ENCODE data around the gene CCDC69. TPM values are rescaled to one million over a fixed set of nuclear protein-coding genes. Genes with fewer than 3 reads are reported as not detected.

Gene CCDC69
- total RNA-seq, 4 donors from 2014 or later = 13.5 to 51.6 (median 18.3) TPM

GRCh38 chr5:151183456-151184245, 40.2 kb downstream of the CCDC69 start:
- Histone ChIP-seq H3K4me1 (no peaks in the 10 kb centered on the region), H3K27me3 (no peaks in the 10 kb centered on the region), H3K9me3 (no peaks in the 10 kb centered on the region), H3K4me3 (replicated peaks in 1 of 3) (no peak overlapping the region), H3K27ac (no peak overlapping the region), H3K36me3 (no peaks in the 10 kb centered on the region)
- WGBS, 2 donors = 88 to 93% methylated on average over 7 of the region's 7 CpGs
- intact Hi-C loops (cut with DNase I) = no loop called here
- TF ChIP-seq POLR2A (IDR thresholded peaks at IDR 0.05) = no peak
- TF ChIP-seq CTCF (IDR thresholded peaks at IDR 0.05) = no peak
- no peak for DNase-seq

GRCh38 chr5:151182976-151183375, 40.9 kb downstream of the CCDC69 start:
- intact Hi-C loops (cut with DNase I) = no loop called here
- H3K36me3 ChIP-seq = no peaks in the 10 kb centered on the region
- H3K4me1 ChIP-seq = no peaks in the 10 kb centered on the region
- no peak for DNase-seq
- no peak overlapping the region for H3K4me3 ChIP-seq (replicated peaks in 1 of 3)
- H3K9me3 ChIP-seq = no peaks in the 10 kb centered on the region
- WGBS, 2 donors = 63 to 90% methylated on average over 5 to 8 of the region's 8 CpGs
- TF ChIP-seq CTCF (IDR thresholded peaks at IDR 0.05) (no peak), POLR2A (IDR thresholded peaks at IDR 0.05) (no peak)
- no peak overlapping the region for H3K27ac ChIP-seq
- no peaks in the 10 kb centered on the region for H3K27me3 ChIP-seq

GRCh38 chr5:151182524-151182900, 41.4 kb downstream of the CCDC69 start:
- WGBS, 2 donors = 87 to 93% methylated on average over 3 of the region's 4 CpGs
- Histone ChIP-seq H3K4me1 (no peaks in the 10 kb centered on the region), H3K4me3 (replicated peaks in 1 of 3) (no peak overlapping the region), H3K9me3 (no peaks in the 10 kb centered on the region), H3K27ac (no peak overlapping the region), H3K27me3 (no peaks in the 10 kb centered on the region), H3K36me3 (no peaks in the 10 kb centered on the region)
- no peak for DNase-seq
- intact Hi-C loops (cut with DNase I) = no loop called here
- no peak for TF ChIP-seq POLR2A (IDR thresholded peaks at IDR 0.05)
- TF ChIP-seq CTCF (IDR thresholded peaks at IDR 0.05) = no peak

GRCh38 chr5:151181818-151182523, 41.9 kb downstream of the CCDC69 start:
- H3K4me3 ChIP-seq (replicated peaks in 1 of 3) = no peak overlapping the region
- WGBS, 2 donors = 86% methylated on average over 4 of the region's 4 CpGs
- no peaks in the 10 kb centered on the region for H3K4me1 ChIP-seq
- intact Hi-C loops (cut with DNase I) = no loop called here
- no peaks in the 10 kb centered on the region for H3K9me3 ChIP-seq
- TF ChIP-seq POLR2A (IDR thresholded peaks at IDR 0.05) (no peak), CTCF (IDR thresholded peaks at IDR 0.05) (no peak)
- H3K27ac ChIP-seq = no peak overlapping the region
- H3K27me3 ChIP-seq = no peaks in the 10 kb centered on the region
- DNase-seq = no peak
- no peaks in the 10 kb centered on the region for H3K36me3 ChIP-seq

- no peak overlapping the region for H3K27ac ChIP-seq
- H3K4me3 ChIP-seq (replicated peaks in 1 of 3) = no peak overlapping the region
- H3K36me3 ChIP-seq = no peaks in the 10 kb centered on the region
- TF ChIP-seq CTCF (IDR thresholded peaks at IDR 0.05) (no peak), POLR2A (IDR thresholded peaks at IDR 0.05) (no peak)
- H3K27me3 ChIP-seq = no peaks in the 10 kb centered on the region
- H3K9me3 ChIP-seq = no peaks in the 10 kb centered on the region
- no peaks in the 10 kb centered on the region for H3K4me1 ChIP-seq
- WGBS, 2 donors = 88 to 93% methylated on average over 5 to 6 of the region's 6 CpGs
- DNase-seq = no peak
- intact Hi-C loops (cut with DNase I) = no loop called here
Measured at GRCh38 chr5:151180291-151180690, 43.6 kb downstream of the CCDC69 start.

Measured in thyroid gland (tissue), 4 donors.